Measurements from ENCODE around the gene MOB4.

Gene MOB4

DNA sequence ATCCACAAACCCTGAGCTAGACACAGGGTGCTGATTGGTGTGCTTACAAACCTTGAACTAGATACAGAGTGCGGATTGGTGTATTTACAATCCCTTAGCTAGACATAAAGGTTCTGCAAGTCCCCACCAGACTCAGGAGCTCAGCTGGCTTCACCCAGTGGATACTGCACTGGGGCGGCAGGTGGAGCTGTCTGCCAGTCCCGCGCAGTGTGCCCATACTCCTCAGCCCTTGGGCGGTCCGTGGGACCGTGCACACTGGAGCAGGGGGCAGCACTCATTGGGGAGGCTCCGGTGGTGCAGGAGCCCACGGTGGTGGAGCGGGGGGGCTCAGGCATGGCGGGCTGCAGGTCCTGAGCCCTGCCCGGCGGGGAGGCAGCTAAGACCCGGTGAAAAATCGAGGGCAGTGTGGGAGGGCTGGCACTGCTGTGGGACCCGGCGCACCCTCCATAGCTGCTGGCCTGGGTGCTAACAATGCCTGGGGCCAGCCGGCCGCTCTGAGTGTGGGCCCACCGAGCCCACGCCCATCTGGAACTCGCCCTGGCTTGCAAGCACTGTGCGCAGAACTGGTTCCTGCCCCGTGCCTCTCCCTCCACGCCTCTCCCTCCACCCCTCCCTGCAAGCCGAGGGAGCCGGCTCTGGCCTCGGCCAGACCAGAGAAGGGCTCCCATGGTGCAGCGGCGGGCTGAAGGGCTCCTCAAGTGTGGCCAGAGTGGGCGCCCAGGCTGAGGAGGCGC is 75.6 kb downstream of the MOB4 start:
- no peak for DNase-seq (ENCODE audit: low read depth)

DNA sequence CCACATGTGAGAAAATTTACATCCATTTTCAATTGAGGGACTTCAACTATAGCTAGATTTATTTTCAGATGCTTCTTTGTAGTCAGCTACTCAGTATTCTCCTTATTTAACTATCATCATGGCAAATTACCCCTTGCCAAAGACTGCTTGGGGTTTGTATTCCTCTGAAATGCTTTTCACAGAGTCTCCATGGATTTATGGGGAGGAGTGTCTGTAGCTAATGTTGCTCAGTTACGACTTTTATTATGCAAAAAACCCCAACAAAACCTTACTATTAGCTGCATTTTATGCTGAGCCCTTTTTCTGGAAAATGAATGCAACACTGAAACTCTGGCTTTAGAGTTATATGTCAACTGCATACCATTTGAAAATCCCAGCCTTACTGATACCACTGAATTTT is 80.9 kb downstream of the MOB4 start:
- no peak for DNase-seq (ENCODE audit: low read depth)

- DNase-seq (ENCODE audit: low read depth), result no peak
These were observed 81.3 kb downstream of the MOB4 start for GRCh38 chr2:197597166-197597565.

DNA sequence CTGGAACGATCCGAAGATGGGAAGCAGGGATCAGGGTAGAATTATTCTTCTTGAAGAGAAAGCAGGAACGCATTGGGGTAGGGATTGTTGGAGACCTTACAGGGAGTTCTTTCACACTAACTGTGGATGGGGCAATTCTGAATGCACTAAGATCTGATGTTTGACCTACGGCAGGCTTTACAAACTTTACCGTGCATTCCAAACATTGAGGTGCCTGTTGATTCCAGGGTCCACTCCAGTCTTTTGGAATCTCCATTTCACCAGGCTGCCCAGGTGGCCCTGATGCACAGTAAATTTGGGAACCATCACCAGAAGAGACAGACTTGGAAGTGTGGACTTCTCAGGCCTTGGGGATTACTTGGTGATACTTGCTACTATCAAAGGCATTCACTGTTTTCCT is 82.6 kb downstream of the MOB4 start:
- DNase-seq (ENCODE audit: low read depth), result no peak

GRCh38 chr2:197599285-197599965 is 83.6 kb downstream of the MOB4 start:
- DNase-seq (ENCODE audit: low read depth), result peak; percentile 35

DNA sequence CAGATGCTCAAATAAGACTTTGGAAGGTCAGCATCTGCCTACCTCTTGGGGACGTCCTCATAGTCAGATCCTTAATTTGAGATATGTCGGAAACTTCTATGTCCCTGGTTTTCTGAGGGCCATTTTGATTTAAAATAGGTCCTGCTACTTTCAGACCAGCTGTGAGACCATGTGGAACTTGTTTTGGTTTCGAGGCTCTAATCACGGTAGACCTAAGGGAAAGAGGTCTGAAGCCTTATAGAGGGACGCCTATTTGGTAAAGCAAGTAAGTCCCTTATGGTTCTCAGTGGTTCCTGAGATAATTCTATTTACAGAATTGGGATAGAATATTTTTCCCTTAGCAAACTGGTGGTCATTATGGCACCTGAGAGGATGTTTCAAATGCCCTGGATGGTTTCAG is 84.4 kb downstream of the MOB4 start:
- DNase-seq (ENCODE audit: low read depth), result no peak

GRCh38 chr2:197601726-197602125 is 85.9 kb downstream of the MOB4 start:
- no peak for DNase-seq (ENCODE audit: low read depth)

All from fibroblast of the conjunctiva (primary cell).